Stomach (tissue), 4 donors: Measurements from ENCODE around the gene PRKG1.

Experiments used
- EP300 ChIP-seq: sonication (generic); formaldehyde crosslinking; IDR thresholded peaks from one replicate; pipeline ENCODE4 v1.6.1; 2017; ENCODE audit warnings: antibody characterized with exemption
- POLR2AphosphoS5 ChIP-seq, 3 donors: sonication (generic); formaldehyde crosslinking; IDR thresholded peaks; one replicate each; pipeline ENCODE4 v1.6.1; 2016; ENCODE audit warnings: antibody characterized with exemption in 3 of 3
- TF ChIP-seq, protein P1 (sequence below), 7 experiments: fragments of 450-650 bp in 4 of 7; fragments of 200-600 bp in 3 of 7; sonication (generic) in 3 of 7; IDR thresholded peaks; one replicate each; pipeline ENCODE4 v1.5.1; 2016 to 2019; ENCODE audit warnings: antibody characterized with exemption in 7 of 7, control low read depth in 2 of 7, mild to moderate bottlenecking in 1 of 7

DNA sequence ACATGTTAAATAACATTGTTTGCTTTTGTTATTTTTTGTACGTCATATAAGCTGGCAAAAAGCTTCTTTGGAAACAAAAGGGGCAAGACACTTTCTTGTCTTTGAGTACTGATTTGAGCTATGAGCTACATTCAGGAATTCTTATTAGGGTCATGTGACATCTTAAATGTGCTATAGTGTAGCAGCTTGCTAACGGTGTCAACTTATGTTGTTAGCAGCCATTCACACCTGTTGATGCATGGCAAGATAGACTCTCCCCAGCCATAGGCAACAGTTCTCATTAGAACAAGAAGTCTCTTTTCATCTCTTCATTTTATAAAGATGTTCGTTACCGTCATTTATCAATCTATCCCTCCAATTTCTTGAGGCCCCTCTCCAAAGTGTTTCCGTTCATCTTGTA is 411.4 kb downstream of the PRKG1 start:
- no peak for TF ChIP-seq POLR2AphosphoS5 (IDR thresholded peaks at IDR 0.05)
- TF ChIP-seq, protein P1, sequence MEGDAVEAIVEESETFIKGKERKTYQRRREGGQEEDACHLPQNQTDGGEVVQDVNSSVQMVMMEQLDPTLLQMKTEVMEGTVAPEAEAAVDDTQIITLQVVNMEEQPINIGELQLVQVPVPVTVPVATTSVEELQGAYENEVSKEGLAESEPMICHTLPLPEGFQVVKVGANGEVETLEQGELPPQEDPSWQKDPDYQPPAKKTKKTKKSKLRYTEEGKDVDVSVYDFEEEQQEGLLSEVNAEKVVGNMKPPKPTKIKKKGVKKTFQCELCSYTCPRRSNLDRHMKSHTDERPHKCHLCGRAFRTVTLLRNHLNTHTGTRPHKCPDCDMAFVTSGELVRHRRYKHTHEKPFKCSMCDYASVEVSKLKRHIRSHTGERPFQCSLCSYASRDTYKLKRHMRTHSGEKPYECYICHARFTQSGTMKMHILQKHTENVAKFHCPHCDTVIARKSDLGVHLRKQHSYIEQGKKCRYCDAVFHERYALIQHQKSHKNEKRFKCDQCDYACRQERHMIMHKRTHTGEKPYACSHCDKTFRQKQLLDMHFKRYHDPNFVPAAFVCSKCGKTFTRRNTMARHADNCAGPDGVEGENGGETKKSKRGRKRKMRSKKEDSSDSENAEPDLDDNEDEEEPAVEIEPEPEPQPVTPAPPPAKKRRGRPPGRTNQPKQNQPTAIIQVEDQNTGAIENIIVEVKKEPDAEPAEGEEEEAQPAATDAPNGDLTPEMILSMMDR (IDR thresholded peaks at IDR 0.05) = no peak
- no peak for TF ChIP-seq EP300
